Cardiac muscle cell (in vitro differentiated cells and primary cell): ENCODE measurements around the gene PLCD3. TPM values are rescaled to one million over a fixed set of nuclear protein-coding genes. Genes with fewer than 3 reads are reported as not detected.

ENCODE experiments used
- DNase-seq, 2 donors: peaks; one replicate each; pipeline versions ENCODE4 v3.0.0 to v3.0.0-alpha.2; 2010 to 2017; ENCODE audit warnings: low read depth in 1 of 2, low spot score in 1 of 2
- H3K27ac ChIP-seq: fragments of 200-600 bp; sonication (generic); 2 replicates; pipeline ENCODE4 v1.5.1; 2016
- H3K27me3 ChIP-seq: fragments of 200-600 bp; sonication (generic); 2 replicates; pipeline ENCODE4 v1.6.0; 2016; ENCODE audit warnings: control low read depth
- H3K36me3 ChIP-seq: fragments of 200-600 bp; sonication (generic); 2 replicates; pipeline ENCODE4 v1.5.1; 2016; ENCODE audit warnings: control low read depth
- H3K4me1 ChIP-seq: fragments of 200-600 bp; sonication (generic); 2 replicates; pipeline ENCODE4 v1.8.1; 2017; ENCODE audit warnings: low read depth, mild to moderate bottlenecking, mixed run types
- H3K4me3 ChIP-seq: fragments of 200-600 bp; sonication (generic); 2 replicates; pipeline ENCODE4 v1.5.1; 2016; ENCODE audit warnings: mild to moderate bottlenecking
- H3K9me3 ChIP-seq: fragments of 200-600 bp; sonication (generic); 2 replicates; pipeline ENCODE4 v1.5.1; 2017; ENCODE audit warnings: low read depth, mild to moderate bottlenecking, control low read depth
- polyA plus RNA-seq: library from polyadenylated mRNA; unstranded; fragments of >200 nt; fragmentation: Nextera tagmentation; extraction: Ambion mirVana; gene quantifications from 2 replicates; pipeline ENCODE4 v1.2.1, GENCODE V29; 2016
- total RNA-seq: library from RNA; depleted of rRNA; stranded (reverse); fragments of >200 nt; gene quantifications from 2 replicates; pipeline ENCODE4 v1.2.3, GENCODE V29; 2016
- TF ChIP-seq, protein P1 (sequence below): IDR thresholded peaks from 2 replicates; pipeline ENCODE4 v1.5.1; 2012; ENCODE audit warnings: low read depth, mild to moderate bottlenecking, low read length

Gene PLCD3
- total and polyA plus RNA-seq, 2 experiments from 2014 or later: 36.0 to 66.3 TPM

- Histone ChIP-seq H3K36me3 (no peaks in the 10 kb centered on the region), H3K9me3 (no peaks in the 10 kb centered on the region), H3K27ac (no peak within 1 kb of the TSS), H3K4me1 (peaks cover 8% of the 10 kb centered on the region), H3K27me3 (no peaks in the 10 kb centered on the region), H3K4me3 (peak within 1 kb of the TSS; percentile 23)
- TF ChIP-seq, protein P1, sequence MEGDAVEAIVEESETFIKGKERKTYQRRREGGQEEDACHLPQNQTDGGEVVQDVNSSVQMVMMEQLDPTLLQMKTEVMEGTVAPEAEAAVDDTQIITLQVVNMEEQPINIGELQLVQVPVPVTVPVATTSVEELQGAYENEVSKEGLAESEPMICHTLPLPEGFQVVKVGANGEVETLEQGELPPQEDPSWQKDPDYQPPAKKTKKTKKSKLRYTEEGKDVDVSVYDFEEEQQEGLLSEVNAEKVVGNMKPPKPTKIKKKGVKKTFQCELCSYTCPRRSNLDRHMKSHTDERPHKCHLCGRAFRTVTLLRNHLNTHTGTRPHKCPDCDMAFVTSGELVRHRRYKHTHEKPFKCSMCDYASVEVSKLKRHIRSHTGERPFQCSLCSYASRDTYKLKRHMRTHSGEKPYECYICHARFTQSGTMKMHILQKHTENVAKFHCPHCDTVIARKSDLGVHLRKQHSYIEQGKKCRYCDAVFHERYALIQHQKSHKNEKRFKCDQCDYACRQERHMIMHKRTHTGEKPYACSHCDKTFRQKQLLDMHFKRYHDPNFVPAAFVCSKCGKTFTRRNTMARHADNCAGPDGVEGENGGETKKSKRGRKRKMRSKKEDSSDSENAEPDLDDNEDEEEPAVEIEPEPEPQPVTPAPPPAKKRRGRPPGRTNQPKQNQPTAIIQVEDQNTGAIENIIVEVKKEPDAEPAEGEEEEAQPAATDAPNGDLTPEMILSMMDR: peak; percentile 100
- peak; percentile 98 for DNase-seq
Measured at GRCh38 chr17:45135192-45135977, 3.1 kb upstream of the PLCD3 start, which contains the start of gene ACBD4. ACBD4 (plus strand) TSS chr17:45135687; CDS start chr17:45136145, 458 bp downstream.

DNA sequence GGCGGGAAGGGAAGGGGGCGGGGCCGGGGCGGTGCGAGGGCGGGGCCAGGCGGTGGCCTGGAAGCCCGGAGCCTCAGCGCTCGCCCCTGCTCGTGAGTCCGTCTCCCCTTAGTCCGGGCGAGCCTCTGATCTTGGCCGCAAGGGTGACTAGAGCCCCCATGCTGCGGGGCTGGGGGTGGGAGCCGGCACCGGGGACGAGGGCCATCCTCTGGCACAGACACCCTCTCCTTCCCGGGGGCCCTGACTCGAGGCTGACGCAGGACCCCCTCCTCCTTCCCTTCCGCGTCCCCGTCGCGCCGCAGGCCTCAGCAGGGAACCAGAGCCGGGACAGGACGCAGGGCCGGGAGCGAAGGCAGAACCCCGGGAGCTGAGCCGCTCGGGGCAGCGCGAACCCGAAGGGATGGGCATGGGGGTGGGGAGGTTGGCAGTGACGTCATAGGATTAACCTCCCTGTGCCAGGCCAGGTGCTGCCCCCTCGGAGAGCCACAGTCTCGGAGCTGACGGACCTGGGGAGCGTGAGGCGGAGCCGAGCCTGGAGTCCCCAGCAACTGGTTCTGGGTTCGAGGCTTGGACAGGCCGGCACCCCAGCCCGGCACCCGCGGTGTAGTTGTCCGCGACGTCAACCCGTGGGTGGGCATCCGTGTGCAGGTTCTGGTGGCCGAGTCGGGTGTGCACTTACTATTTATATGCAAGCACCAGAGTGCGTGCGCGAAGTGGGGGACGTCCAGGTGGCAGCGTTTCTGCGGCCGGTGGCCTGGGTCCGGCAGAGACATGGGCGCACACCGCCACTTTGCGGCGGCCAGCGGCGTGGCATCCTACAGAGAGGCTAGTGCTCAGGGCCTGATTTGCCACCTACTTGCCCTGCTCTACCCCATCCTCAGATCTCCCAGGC lies 503 bp upstream of the PLCD3 start:
- Histone ChIP-seq H3K9me3 (no peaks in the 10 kb centered on the region), H3K4me3 (peak overlapping the region; percentile 65), H3K27ac (peak overlapping the region; percentile 91), H3K4me1 (peaks cover 12% of the 10 kb centered on the region), H3K36me3 (no peaks in the 10 kb centered on the region), H3K27me3 (no peaks in the 10 kb centered on the region)
- TF ChIP-seq, protein P1: peak; percentile 82
- DNase-seq: peak; percentile 86 to 91

DNA sequence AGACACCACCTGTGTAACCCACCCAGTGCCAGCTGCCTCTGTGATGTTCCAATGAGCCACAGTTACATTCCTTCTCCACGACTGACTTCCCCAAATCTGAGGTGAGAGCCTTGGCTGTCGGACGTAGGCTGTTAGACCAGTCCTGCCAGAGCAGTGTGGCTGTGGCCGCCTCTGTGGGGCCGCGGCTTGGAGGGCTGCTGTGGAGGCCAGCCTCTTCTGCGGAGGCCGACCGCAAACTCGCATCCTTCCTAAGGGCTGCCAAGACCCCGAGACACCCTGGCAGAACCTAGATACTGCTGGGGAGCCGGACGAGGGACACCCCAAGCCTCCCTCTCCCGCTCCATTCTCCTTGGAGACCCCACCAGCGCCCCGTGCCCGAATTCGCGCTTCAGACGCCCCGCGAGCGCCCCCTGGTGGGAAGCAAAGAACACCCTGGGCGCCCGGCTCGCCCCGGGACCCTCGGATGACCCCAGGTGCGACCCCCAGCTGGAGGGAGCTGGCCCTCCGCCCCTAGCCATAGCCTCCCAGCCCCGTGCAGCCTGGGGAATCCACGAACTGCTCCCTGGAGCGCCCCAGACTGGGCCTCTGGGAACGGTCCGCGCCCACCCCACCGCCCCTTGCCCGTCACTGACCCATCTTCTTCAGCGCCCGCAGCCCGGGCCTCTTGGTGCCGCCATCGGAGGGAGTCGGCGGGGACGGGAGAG lies 547 bp downstream of the PLCD3 start:
- Histone ChIP-seq H3K27me3 (no peaks in the 10 kb centered on the region), H3K9me3 (no peaks in the 10 kb centered on the region), H3K4me3 (peak overlapping the region; percentile 65), H3K27ac (peak overlapping the region; percentile 91), H3K36me3 (no peaks in the 10 kb centered on the region), H3K4me1 (peaks cover 22% of the 10 kb centered on the region)
- TF ChIP-seq, protein P1: peak; percentile 85
- peak; percentile 40 to 73 for DNase-seq

DNA sequence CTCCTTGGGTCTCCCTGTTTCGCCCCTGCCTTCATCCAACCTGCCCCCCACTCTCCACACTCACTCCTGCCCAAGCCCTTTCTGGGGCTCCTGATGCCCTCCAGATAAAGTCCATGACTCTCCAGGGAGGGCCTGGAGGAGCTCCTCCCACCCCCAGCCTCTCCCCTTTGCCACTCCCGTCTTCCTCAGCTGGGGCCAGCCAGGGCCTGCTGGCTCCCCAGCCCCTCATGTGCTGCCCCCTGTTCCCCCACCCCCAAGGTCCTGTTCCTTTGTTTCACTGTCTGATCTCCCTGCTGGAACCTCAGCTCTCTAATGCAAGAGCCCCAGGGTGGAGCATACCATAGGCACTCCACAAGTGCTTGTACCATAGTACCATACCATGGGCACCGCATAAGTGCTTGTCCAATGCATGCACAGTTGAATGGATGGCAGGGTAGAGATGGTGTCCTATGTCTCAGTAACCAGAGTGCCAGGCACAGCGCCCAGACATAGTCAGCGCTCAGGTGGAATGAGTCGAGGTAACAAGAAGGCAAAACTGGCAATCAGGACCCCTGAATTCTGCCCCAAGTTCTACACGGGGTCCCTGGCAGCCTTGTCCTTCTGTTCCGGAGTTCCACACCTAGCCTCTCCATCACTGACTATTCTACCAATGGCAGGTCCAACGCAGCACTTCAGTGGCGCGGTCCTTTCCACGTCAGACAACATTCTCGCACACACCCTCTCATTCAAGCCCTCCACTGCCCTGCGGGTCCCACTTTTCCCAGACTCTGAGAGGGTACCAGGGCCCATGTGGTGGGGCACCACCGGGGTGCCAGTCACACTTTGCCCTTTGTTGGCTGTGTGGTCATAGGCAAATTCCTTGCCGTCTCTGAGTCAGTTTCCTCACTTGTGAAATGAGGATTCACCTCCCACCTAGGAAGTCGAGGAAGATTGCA lies 1.4 kb downstream of the PLCD3 start:
- Histone ChIP-seq H3K36me3 (no peaks in the 10 kb centered on the region), H3K27me3 (no peaks in the 10 kb centered on the region), H3K27ac (no peak overlapping the region), H3K9me3 (no peaks in the 10 kb centered on the region), H3K4me3 (no peak overlapping the region), H3K4me1 (peaks cover 17% of the 10 kb centered on the region)
- TF ChIP-seq, protein P1: no peak
- DNase-seq: no peak
